ENCODE measurements around the gene CABS1.

Gene CABS1

DNA sequence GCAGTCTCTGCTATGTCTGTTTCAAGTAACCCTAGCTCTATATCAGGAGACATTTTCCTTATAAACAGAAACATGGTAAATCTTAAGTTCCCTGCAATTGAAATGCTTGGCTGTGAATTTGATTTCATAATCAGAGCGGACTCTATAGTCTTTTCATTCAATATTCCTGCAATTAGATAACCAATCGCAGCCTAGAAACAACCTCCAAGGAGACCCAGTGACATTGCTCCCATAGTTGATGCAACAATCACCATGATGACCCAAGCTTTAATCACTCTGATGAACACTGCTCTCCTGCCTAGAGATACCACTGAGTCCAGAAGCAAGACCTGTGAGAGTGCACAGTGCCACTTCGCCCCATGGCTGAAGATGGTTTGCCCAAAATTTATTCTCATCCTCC is at the start of gene CABS1:
TSS of gene CABS1 (plus strand) at position 301 of the 400 bp plus-strand sequence. CDS start at position 360, 59 bp downstream.
- H3K9ac ChIP-seq (ENCODE audit: low read depth, low read length) = no peak within 1 kb of the TSS
- no peaks in the 10 kb centered on the region for H3K9me3 ChIP-seq (ENCODE audit: control insufficient read depth, insufficient read depth, low read length)
- no peaks in the 10 kb centered on the region for H3K4me1 ChIP-seq (ENCODE audit: insufficient read depth, low read length)
- H3K36me3 ChIP-seq (ENCODE audit: insufficient read depth, low read length) = no peaks in the 10 kb centered on the region

DNA sequence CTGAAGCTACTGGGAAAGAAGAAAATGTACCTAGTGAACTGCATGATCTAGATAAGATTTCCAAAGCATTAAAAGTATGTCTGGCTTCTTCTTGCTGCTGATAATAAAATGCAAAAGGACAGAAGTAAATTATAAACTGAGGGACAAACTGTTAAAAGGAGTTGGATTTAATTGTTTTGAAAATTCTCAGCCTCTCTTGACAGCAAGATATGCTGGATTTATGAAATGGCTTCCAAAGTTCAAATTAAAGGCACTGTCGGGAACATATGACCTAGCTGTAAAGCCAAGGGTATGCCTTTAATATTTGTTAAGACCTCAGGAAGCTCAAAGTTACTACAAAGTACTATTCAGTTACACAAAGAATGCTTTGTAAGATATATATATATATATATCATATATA is 46.1 kb upstream of the CABS1 start:
- H3K9ac ChIP-seq (ENCODE audit: low read depth, low read length) = no peak overlapping the region
- H3K4me1 ChIP-seq (ENCODE audit: insufficient read depth, low read length) = no peaks in the 10 kb centered on the region
- no peaks in the 10 kb centered on the region for H3K9me3 ChIP-seq (ENCODE audit: control insufficient read depth, insufficient read depth, low read length)
- no peaks in the 10 kb centered on the region for H3K36me3 ChIP-seq (ENCODE audit: insufficient read depth, low read length)

DNA sequence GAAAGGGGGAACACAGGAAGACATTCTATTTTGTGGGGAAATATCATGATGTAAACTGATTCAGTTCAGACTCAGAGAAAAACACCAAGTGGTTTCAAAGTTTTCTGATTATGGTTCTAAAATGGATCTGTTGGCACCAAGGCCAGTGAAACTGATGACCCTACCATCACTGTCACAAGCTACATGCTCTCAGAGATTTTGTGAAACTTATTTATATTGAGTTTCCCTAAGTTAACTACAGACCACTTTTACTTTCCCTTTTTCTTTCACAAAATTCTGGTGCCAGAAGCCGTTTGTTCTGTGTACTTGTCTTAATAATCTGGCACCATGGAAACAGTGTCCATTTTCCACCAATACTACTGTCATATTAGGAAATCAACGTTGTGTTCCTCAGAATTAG is 43.4 kb upstream of the CABS1 start:
- Histone ChIP-seq H3K9ac (ENCODE audit: low read depth, low read length) (no peak overlapping the region), H3K9me3 (ENCODE audit: control insufficient read depth, insufficient read depth, low read length) (no peaks in the 10 kb centered on the region), H3K4me1 (ENCODE audit: insufficient read depth, low read length) (no peaks in the 10 kb centered on the region), H3K36me3 (ENCODE audit: insufficient read depth, low read length) (no peaks in the 10 kb centered on the region)

DNA sequence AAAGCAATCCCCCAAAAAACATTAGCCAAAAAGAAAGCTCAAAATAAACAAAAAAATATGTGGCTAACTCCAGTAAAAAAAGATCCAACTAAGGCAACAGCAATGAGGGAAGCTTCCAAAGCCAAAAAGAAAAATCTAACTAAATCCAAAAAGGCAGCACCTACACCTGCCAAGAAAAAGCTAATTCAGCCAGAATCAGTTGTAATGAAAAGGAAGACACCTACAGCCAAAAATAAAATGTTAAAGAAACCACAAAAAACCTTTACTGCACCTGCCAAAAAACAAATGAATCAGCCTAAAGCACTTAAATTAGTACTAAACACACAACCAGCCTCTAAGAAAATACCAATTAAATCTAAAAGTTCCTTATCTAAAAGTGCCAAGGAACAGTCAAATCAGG is 37.2 kb upstream of the CABS1 start:
- H3K9ac ChIP-seq (ENCODE audit: low read depth, low read length) = no peak overlapping the region
- H3K36me3 ChIP-seq (ENCODE audit: insufficient read depth, low read length) = no peaks in the 10 kb centered on the region
- H3K9me3 ChIP-seq (ENCODE audit: control insufficient read depth, insufficient read depth, low read length) = no peaks in the 10 kb centered on the region

DNA sequence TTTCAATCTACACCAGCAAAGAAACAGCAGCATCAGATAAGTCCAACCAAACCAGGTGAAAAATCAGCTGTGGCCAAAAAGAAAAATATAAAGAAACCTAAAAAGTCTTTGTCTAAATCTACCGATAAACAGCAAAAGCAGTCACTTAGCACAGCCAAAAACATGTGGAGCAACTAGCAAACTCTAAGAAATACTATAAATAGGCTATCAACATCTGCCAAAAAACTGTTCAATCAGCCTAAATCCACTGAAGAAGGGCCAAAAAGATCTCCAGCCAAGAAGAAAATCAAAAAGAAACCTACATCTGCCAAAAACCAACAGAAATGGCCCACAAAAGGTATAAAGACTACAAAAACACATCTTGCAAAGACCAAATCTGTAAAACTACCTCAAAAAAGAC is 36.7 kb upstream of the CABS1 start:
- H3K9ac ChIP-seq (ENCODE audit: low read depth, low read length) = no peak overlapping the region
- H3K4me1 ChIP-seq (ENCODE audit: insufficient read depth, low read length) = no peaks in the 10 kb centered on the region
- H3K9me3 ChIP-seq (ENCODE audit: control insufficient read depth, insufficient read depth, low read length) = no peaks in the 10 kb centered on the region
- no peaks in the 10 kb centered on the region for H3K36me3 ChIP-seq (ENCODE audit: insufficient read depth, low read length)

More for the DNA sequence above, 37.2 kb upstream of the CABS1 start:
- H3K4me1 ChIP-seq (ENCODE audit: insufficient read depth, low read length) = no peaks in the 10 kb centered on the region

DNA sequence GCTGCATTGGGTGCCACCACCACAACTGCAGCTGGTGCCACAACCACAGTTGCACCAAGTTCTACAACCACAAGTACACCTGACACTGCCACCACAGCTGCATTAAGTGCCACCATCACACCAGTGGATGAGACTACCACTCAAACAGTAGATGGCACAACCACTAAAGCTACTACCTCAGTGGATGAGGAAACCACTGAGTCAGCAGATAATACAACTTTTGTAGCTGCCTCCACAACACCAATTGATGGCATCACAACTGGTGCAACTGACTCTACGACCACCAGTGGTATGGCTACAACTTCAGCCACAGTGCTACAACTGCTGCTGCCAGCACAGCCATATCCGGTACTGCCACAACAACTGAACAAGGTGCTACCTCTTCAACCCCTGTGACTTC is 35.1 kb upstream of the CABS1 start:
- no peaks in the 10 kb centered on the region for H3K9me3 ChIP-seq (ENCODE audit: control insufficient read depth, insufficient read depth, low read length)
- no peak overlapping the region for H3K9ac ChIP-seq (ENCODE audit: low read depth, low read length)
- no peaks in the 10 kb centered on the region for H3K4me1 ChIP-seq (ENCODE audit: insufficient read depth, low read length)
- H3K36me3 ChIP-seq (ENCODE audit: insufficient read depth, low read length) = no peaks in the 10 kb centered on the region

DNA sequence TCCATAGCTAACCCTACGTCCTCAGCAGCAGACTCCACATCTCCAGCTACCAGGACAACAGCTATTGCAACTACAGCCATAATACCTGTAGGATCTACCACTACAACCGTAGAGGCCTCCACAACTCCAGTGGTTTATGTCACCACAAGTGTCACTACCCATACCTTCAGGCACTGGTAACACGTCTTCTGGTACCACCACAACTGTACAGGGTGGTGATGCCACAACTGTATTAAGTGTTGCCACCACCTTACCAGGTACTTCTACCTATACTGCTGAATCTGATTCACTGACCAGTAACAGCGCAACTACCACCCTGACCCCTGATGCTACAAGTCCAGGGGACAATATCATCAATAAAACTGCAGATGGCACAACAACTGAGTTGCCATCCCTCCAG is 34.6 kb upstream of the CABS1 start:
- Histone ChIP-seq H3K9me3 (ENCODE audit: control insufficient read depth, insufficient read depth, low read length) (no peaks in the 10 kb centered on the region), H3K36me3 (ENCODE audit: insufficient read depth, low read length) (no peaks in the 10 kb centered on the region), H3K9ac (ENCODE audit: low read depth, low read length) (no peak overlapping the region), H3K4me1 (ENCODE audit: insufficient read depth, low read length) (no peaks in the 10 kb centered on the region)

DNA sequence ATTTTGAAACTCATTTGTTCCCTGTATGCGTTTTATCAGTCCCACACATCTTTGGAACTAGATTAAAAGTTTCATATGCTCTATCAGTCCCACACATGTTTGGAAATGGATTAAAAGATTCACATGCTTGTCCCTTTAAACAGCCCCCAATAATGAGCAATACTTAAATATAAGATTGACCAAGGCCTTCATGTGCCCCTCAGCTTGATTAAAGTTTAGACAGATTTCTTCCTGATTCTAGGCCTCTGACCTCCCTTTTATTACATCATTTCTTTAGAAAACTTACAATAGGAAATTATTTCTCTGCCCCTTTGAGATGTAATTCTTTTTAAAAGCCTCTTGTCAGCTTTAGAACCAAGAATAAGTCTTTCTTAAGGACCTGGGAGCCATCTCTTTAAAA is 31.7 kb upstream of the CABS1 start:
- Histone ChIP-seq H3K36me3 (ENCODE audit: insufficient read depth, low read length) (no peaks in the 10 kb centered on the region), H3K9ac (ENCODE audit: low read depth, low read length) (no peak overlapping the region), H3K4me1 (ENCODE audit: insufficient read depth, low read length) (no peaks in the 10 kb centered on the region), H3K9me3 (ENCODE audit: control insufficient read depth, insufficient read depth, low read length) (no peaks in the 10 kb centered on the region)

DNA sequence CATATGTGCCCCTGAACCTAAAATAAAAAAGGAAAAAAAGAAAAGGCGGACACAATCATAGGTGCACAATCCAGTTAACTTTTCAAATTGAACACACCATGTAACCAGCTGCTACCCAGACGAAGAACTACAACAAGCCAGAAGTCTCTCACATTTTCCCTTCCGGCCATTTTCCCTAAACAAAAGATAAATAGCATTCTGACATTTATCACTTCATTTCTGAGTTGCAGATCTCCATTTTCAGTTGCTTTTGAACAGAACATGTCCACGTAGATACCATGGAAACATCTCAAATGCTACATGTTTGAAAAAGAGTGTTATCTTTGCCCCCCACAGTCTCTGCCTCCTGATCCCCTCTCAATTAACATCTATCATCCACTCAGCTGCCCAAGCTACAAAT is 29.2 kb upstream of the CABS1 start:
- Histone ChIP-seq H3K9ac (ENCODE audit: low read depth, low read length) (no peak overlapping the region), H3K9me3 (ENCODE audit: control insufficient read depth, insufficient read depth, low read length) (no peaks in the 10 kb centered on the region), H3K4me1 (ENCODE audit: insufficient read depth, low read length) (no peaks in the 10 kb centered on the region), H3K36me3 (ENCODE audit: insufficient read depth, low read length) (no peaks in the 10 kb centered on the region)

DNA sequence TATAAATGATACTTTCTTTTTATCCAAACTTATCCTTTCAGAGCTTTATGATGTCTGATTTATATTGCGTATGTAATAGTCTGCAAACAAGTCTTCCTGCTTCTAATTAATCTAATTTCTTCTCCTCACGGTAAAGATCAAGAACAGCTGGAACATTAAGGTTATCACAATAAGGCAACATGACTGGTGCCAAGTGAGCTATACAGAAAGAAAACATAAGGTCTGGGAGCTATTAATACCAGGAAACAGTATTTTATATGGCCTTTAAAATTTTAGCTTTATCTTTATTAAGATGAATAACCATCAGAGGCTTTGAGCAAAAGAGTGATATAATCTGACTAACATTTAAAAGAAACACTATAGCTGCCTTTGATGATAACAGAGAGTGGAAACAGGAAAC is 28.7 kb upstream of the CABS1 start:
- Histone ChIP-seq H3K36me3 (ENCODE audit: insufficient read depth, low read length) (no peaks in the 10 kb centered on the region), H3K4me1 (ENCODE audit: insufficient read depth, low read length) (no peaks in the 10 kb centered on the region), H3K9ac (ENCODE audit: low read depth, low read length) (no peak overlapping the region), H3K9me3 (ENCODE audit: control insufficient read depth, insufficient read depth, low read length) (no peaks in the 10 kb centered on the region)

DNA sequence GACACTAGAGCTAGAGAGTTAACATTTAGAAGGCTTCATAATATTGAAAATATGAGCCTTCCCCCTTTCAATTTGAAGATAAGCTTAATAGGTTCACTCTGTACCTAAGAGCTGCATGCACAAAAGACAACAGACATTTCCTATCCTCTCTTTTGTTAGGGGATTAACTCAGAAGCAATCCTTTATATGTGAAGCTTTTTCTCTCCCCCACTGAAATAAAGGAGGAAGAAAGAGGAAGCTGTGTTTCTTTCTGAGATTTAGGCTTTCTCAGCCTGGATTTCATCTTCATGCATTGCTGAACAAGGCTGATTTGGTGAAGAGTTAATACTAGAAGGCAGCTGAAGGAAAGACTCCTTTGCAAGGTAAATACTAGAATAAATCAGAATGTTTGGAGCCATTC is 21.0 kb upstream of the CABS1 start:
- H3K9ac ChIP-seq (ENCODE audit: low read depth, low read length) = no peak overlapping the region
- no peaks in the 10 kb centered on the region for H3K4me1 ChIP-seq (ENCODE audit: insufficient read depth, low read length)
- H3K9me3 ChIP-seq (ENCODE audit: control insufficient read depth, insufficient read depth, low read length) = no peaks in the 10 kb centered on the region
- H3K36me3 ChIP-seq (ENCODE audit: insufficient read depth, low read length) = no peaks in the 10 kb centered on the region

DNA sequence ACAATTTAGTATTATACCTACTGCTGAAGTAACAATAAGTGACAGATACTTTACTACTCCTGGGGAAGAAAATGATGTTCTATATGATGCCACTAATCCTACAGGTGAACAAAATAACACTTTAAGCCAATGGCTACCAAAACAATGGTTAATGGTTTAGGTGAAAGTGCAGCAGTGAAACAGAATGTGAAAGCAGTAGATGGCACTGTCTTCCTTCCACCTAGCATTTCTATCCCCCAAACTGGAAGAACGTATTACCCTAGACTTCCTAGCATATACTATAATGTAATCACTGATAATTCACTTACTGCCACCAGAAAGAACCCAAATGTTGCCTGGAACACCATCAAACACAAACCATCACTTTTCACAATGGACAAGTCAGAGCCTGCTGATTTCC is 18.9 kb upstream of the CABS1 start:
- Histone ChIP-seq H3K36me3 (ENCODE audit: insufficient read depth, low read length) (no peaks in the 10 kb centered on the region), H3K9me3 (ENCODE audit: control insufficient read depth, insufficient read depth, low read length) (no peaks in the 10 kb centered on the region), H3K4me1 (ENCODE audit: insufficient read depth, low read length) (no peaks in the 10 kb centered on the region), H3K9ac (ENCODE audit: low read depth, low read length) (no peak overlapping the region)

DNA sequence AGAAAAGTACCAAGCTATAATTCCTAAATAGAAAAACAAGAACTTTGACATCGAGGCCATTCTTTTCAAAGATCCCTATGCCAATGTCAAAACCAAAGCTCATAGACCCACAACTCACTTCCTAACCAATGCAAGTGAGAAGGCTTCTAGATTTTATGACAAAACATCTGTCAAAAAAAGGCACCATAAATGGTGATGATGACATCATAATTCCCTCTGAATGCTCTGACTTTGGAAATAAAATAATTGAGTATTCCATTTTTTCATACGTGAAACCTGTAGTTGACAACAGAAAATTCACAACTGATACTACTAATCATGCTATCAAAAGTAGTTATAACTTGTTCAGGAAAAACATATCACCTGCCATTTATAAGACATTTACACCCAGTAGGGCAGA is 8.7 kb upstream of the CABS1 start:
- Histone ChIP-seq H3K36me3 (ENCODE audit: insufficient read depth, low read length) (no peaks in the 10 kb centered on the region), H3K9me3 (ENCODE audit: control insufficient read depth, insufficient read depth, low read length) (no peaks in the 10 kb centered on the region), H3K4me1 (ENCODE audit: insufficient read depth, low read length) (no peaks in the 10 kb centered on the region), H3K9ac (ENCODE audit: low read depth, low read length) (no peak overlapping the region)

DNA sequence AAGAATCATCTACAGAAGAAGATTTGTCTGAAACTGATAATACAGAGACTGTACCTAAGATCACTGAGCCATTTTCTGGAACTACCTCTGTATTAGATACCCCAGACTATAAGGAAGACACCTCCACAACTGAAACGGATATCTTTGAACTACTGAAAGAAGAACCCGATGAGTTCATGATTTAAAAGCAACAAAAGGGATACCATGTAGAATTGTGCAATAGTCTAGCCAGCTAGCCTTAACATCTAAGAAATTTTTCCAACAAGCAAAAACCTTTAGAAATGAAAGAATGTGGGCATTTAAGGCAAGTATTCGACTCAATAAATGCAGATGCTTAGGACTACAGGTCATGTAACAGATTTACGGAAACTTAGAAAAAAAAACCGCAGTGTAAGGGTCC is 1.3 kb downstream of the CABS1 start:
- no peak overlapping the region for H3K9ac ChIP-seq (ENCODE audit: low read depth, low read length)
- H3K9me3 ChIP-seq (ENCODE audit: control insufficient read depth, insufficient read depth, low read length) = no peaks in the 10 kb centered on the region
- no peaks in the 10 kb centered on the region for H3K36me3 ChIP-seq (ENCODE audit: insufficient read depth, low read length)
- no peaks in the 10 kb centered on the region for H3K4me1 ChIP-seq (ENCODE audit: insufficient read depth, low read length)

DNA sequence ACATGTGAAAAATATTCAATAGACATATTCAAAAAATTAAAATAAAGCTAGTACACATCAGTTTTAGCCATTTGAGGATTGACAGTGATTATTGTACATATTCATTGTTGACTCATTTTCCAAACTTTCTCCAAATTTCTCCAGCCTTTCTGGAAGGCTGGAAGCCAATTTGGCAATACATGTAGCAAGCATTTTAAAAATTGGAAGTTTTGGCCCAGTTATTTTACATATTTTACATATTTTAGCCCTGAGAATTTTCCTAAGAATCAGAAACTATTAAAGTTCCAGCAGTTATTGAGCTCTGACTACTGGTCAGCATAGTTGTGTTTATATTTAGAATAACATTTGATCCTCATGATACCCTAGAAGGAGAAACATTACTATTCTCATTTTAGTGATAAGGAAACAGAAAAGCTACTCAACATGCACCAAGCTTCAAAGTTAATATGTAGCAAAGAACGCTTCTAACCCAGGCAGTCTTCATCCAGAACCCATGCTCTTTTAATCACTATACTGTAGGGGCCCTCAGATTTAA is 3.2 kb downstream of the CABS1 start:
- Histone ChIP-seq H3K4me1 (ENCODE audit: insufficient read depth, low read length) (peaks cover 2% of the 10 kb centered on the region; the same call in 1 of the 2 replicates), H3K36me3 (ENCODE audit: insufficient read depth, low read length) (no peaks in the 10 kb centered on the region)

DNA sequence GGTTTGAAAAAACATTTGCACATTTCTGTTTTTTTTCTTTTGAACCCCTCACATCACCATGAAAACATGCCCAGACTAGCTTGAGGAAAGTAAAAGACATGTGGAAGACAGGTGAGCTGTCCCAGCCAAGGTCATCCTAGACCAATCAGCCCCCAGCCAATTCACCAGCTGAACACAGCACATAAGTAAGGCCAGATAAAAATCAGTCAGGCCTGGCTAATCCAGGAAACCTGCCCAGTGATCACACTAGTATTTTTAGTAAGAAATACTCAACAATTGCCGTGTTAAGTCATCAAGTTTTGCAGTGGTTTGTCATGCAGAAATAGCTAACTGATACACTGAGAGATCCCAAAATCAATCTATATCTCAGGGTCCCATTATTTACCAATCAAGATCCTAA is 21.4 kb downstream of the CABS1 start:
- Histone ChIP-seq H3K4me1 (ENCODE audit: insufficient read depth, low read length) (no peaks in the 10 kb centered on the region), H3K9me3 (ENCODE audit: control insufficient read depth, insufficient read depth, low read length) (no peaks in the 10 kb centered on the region), H3K9ac (ENCODE audit: low read depth, low read length) (no peak overlapping the region), H3K36me3 (ENCODE audit: insufficient read depth, low read length) (no peaks in the 10 kb centered on the region)

More for the DNA sequence above, 3.2 kb downstream of the CABS1 start:
- H3K9ac ChIP-seq (ENCODE audit: low read depth, low read length) = no peak overlapping the region
- H3K9me3 ChIP-seq (ENCODE audit: control insufficient read depth, insufficient read depth, low read length) = no peaks in the 10 kb centered on the region

Data from ES-I3 (cell line).